ENCODE results near the gene PSAT1. TPM values are rescaled to one million over a fixed set of nuclear protein-coding genes. Genes with fewer than 3 reads are reported as not detected.
A peak's percentile ranks its signal among the peaks of the same experiment; 100 is the strongest.
"Not testable (repeated sequence)": the region's sequence is repeated elsewhere in the genome, so short reads cannot be mapped to it uniquely, and the experiment has no call there.

Gene PSAT1
- total RNA-seq, result 3.2 and 6.8 TPM in 2 replicates

GRCh38 chr9:78296893-78297671 lies at the start of gene PSAT1:
PSAT1 (plus strand) TSS chr9:78297125; CDS start chr9:78297211, 86 bp downstream.
- peak; percentile 70 to 97 for DNase-seq (ENCODE audit: low read depth in 2 of 2)

- DNase-seq (ENCODE audit: low read depth in 2 of 2), result no peak
Measured at GRCh38 chr9:78248635-78249034, 48.3 kb upstream of the PSAT1 start.

GRCh38 chr9:78249542-78249941 lies 47.4 kb upstream of the PSAT1 start:
- no peak for DNase-seq (ENCODE audit: low read depth in 2 of 2)

GRCh38 chr9:78252616-78253015 lies 44.3 kb upstream of the PSAT1 start:
- no peak for DNase-seq (ENCODE audit: low read depth in 2 of 2)

- no peak for DNase-seq (ENCODE audit: low read depth in 2 of 2)
Measured at GRCh38 chr9:78253285-78253684, 43.6 kb upstream of the PSAT1 start.

GRCh38 chr9:78261403-78262001 lies 35.4 kb upstream of the PSAT1 start:
- DNase-seq (ENCODE audit: low read depth in 2 of 2), result peak; percentile 10 to 33

GRCh38 chr9:78262655-78263054 lies 34.3 kb upstream of the PSAT1 start:
- no peak for DNase-seq (ENCODE audit: low read depth in 2 of 2)

- DNase-seq (ENCODE audit: low read depth in 2 of 2), result no peak
Measured at GRCh38 chr9:78267889-78268288, 29.0 kb upstream of the PSAT1 start.

- DNase-seq (ENCODE audit: low read depth in 2 of 2), result no peak
Measured at GRCh38 chr9:78269784-78270183, 27.1 kb upstream of the PSAT1 start.

GRCh38 chr9:78272307-78272706 lies 24.6 kb upstream of the PSAT1 start:
- DNase-seq (ENCODE audit: low read depth in 2 of 2), result no peak

- no peak for DNase-seq (ENCODE audit: low read depth in 2 of 2)
Measured at GRCh38 chr9:78273761-78274160, 23.2 kb upstream of the PSAT1 start.

- no peak for DNase-seq (ENCODE audit: low read depth in 2 of 2)
Measured at GRCh38 chr9:78278177-78278777, 18.6 kb upstream of the PSAT1 start.

- DNase-seq (ENCODE audit: low read depth in 2 of 2), result no peak
Measured at GRCh38 chr9:78278801-78279200, 18.1 kb upstream of the PSAT1 start.

- DNase-seq (ENCODE audit: low read depth in 2 of 2), result peak in 1 of 2 donors; percentile 20
Measured at GRCh38 chr9:78280982-78281668, 15.8 kb upstream of the PSAT1 start.

GRCh38 chr9:78284181-78284580 lies 12.7 kb upstream of the PSAT1 start:
- not testable (repeated sequence) for DNase-seq (ENCODE audit: low read depth in 2 of 2)

GRCh38 chr9:78286125-78286524 lies 10.8 kb upstream of the PSAT1 start:
- DNase-seq (ENCODE audit: low read depth in 2 of 2), result no peak

- DNase-seq (ENCODE audit: low read depth in 2 of 2), result no peak
Measured at GRCh38 chr9:78286946-78287388, 10.0 kb upstream of the PSAT1 start.

GRCh38 chr9:78288214-78288892 lies 8.6 kb upstream of the PSAT1 start:
- DNase-seq (ENCODE audit: low read depth in 2 of 2), result no peak

GRCh38 chr9:78289474-78289873 lies 7.5 kb upstream of the PSAT1 start:
- DNase-seq (ENCODE audit: low read depth in 2 of 2), result no peak

GRCh38 chr9:78291240-78291925 lies 5.5 kb upstream of the PSAT1 start:
- no peak for DNase-seq (ENCODE audit: low read depth in 2 of 2)

- no peak for DNase-seq (ENCODE audit: low read depth in 2 of 2)
Measured at GRCh38 chr9:78292026-78292425, 4.9 kb upstream of the PSAT1 start.
